DND-41 (cell line): ENCODE measurements around the gene VIM.

ENCODE experiments used
- ATAC-seq: fragments of 200-7000 bp; cut with Tn5 transposase; 3 replicates; pipeline ENCODE4 v1.9.1; 2021; ENCODE audit warnings: low read depth; ENCODE audit not compliant: insufficient read depth
- DNase-seq: peaks from one replicate; pipeline ENCODE4 v3.0.0-alpha.2; 2020
- H2AFZ ChIP-seq: 2 replicates; pipeline ENCODE4 v1.6.0; 2012; ENCODE audit warnings: low read depth, low read length
- H3K27ac ChIP-seq: 2 replicates; pipeline ENCODE4 v1.5.1; 2012; ENCODE audit warnings: low read length, inconsistent platforms
- H3K27me3 ChIP-seq: fragments of 200-600 bp; sonication (generic); 2 replicates; pipeline ENCODE4 v1.6.0; 2012; ENCODE audit warnings: low read length, mild to moderate bottlenecking, inconsistent platforms; ENCODE audit not compliant: insufficient read depth, poor library complexity
- H3K36me3 ChIP-seq: 2 replicates; pipeline ENCODE4 v1.5.1; 2012; ENCODE audit warnings: low read length, inconsistent platforms; ENCODE audit not compliant: insufficient read depth
- H3K4me1 ChIP-seq: 2 replicates; pipeline ENCODE4 v1.5.1; 2012; ENCODE audit warnings: mild to moderate bottlenecking, low read length; ENCODE audit not compliant: insufficient read depth
- H3K4me2 ChIP-seq: 2 replicates; pipeline ENCODE4 v1.6.0; 2012; ENCODE audit warnings: mild to moderate bottlenecking, moderate library complexity, low read length, inconsistent platforms; ENCODE audit not compliant: insufficient read depth
- H3K4me3 ChIP-seq, 2 experiments: fragments of 200-600 bp in 1 of 2; shearing (Covaris generic) in 1 of 2; 2 replicates each; pipeline ENCODE4 v1.5.1; 2012 to 2016; ENCODE audit warnings: inconsistent platforms in 2 of 2, low read length in 2 of 2, mild to moderate bottlenecking in 2 of 2, low read depth in 1 of 2, moderate library complexity in 1 of 2
- H3K79me2 ChIP-seq: 2 replicates; pipeline ENCODE4 v1.6.0; 2012; ENCODE audit warnings: low read length, inconsistent platforms; ENCODE audit not compliant: insufficient read depth
- H3K9ac ChIP-seq: 2 replicates; pipeline ENCODE4 v1.6.0; 2012; ENCODE audit warnings: low read depth, mild to moderate bottlenecking, inconsistent platforms, low read length, moderate library complexity
- H3K9me3 ChIP-seq: 2 replicates; pipeline ENCODE4 v1.5.1; 2012; ENCODE audit warnings: low read length, moderate library complexity, mild to moderate bottlenecking, inconsistent platforms; ENCODE audit not compliant: insufficient read depth, severe bottlenecking
- H4K20me1 ChIP-seq: 2 replicates; pipeline ENCODE4 v1.6.0; 2012; ENCODE audit warnings: low read length; ENCODE audit not compliant: insufficient read depth
- EZH2 ChIP-seq: IDR thresholded peaks from 3 replicates; pipeline ENCODE4 v1.6.1; 2012; ENCODE audit warnings: borderline replicate concordance, low read depth, mild to moderate bottlenecking, moderate library complexity, low read length, inconsistent platforms; ENCODE audit not compliant: severe bottlenecking
- TF ChIP-seq, protein P1 (sequence below): IDR thresholded peaks from 2 replicates; pipeline ENCODE4 v1.5.1; 2012; ENCODE audit warnings: borderline replicate concordance, low read length, moderate library complexity, mild to moderate bottlenecking; ENCODE audit not compliant: poor library complexity, severe bottlenecking; ENCODE audit errors: extremely low read depth

The VIM gene

DNA sequence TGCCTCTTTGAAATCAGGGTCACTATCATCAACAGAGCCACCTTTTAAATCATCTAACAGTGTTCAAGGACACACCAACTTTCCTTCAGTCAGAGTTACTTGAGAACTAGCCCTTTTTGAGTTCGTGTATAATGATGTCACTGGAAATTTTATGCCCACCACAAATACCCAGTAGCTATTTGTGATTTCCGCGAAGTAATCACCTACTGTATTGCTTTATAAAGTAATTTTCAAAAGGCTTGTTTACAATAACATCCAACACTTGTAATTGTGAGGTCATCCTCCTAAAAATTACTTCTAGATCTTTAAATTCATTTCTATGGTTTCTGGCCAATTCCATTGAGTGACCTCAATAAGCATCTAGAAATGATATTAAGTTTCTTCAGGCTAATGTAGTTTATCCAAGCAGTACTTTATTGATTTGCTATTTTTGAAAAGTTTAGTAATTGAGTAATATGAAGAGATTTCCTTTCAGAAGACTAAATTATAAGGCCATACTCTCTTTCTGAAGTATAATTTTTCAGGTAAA is 39.3 kb upstream of the VIM start:
- TF ChIP-seq EZH2 = no peak
- TF ChIP-seq, protein P1, sequence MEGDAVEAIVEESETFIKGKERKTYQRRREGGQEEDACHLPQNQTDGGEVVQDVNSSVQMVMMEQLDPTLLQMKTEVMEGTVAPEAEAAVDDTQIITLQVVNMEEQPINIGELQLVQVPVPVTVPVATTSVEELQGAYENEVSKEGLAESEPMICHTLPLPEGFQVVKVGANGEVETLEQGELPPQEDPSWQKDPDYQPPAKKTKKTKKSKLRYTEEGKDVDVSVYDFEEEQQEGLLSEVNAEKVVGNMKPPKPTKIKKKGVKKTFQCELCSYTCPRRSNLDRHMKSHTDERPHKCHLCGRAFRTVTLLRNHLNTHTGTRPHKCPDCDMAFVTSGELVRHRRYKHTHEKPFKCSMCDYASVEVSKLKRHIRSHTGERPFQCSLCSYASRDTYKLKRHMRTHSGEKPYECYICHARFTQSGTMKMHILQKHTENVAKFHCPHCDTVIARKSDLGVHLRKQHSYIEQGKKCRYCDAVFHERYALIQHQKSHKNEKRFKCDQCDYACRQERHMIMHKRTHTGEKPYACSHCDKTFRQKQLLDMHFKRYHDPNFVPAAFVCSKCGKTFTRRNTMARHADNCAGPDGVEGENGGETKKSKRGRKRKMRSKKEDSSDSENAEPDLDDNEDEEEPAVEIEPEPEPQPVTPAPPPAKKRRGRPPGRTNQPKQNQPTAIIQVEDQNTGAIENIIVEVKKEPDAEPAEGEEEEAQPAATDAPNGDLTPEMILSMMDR = no peak
- Histone ChIP-seq H4K20me1 (0 out of 2 replicates have a peak, but pooled peaks cover 11% of the 10 kb centered on the region), H3K36me3 (no peaks in the 10 kb centered on the region; the same call in 1 of the 2 replicates), H2AFZ (no peak overlapping the region), H3K9ac (no peak overlapping the region), H3K4me3 (no peak overlapping the region), H3K9me3 (no peaks in the 10 kb centered on the region), H3K27ac (no peak overlapping the region), H3K79me2 (peaks cover 27% of the 10 kb centered on the region; the same call in 1 of the 2 replicates), H3K4me1 (no peaks in the 10 kb centered on the region), H3K4me2 (no peak overlapping the region), H3K27me3 (no peaks in the 10 kb centered on the region)
- ATAC-seq (no peak), DNase-seq (no peak)

DNA sequence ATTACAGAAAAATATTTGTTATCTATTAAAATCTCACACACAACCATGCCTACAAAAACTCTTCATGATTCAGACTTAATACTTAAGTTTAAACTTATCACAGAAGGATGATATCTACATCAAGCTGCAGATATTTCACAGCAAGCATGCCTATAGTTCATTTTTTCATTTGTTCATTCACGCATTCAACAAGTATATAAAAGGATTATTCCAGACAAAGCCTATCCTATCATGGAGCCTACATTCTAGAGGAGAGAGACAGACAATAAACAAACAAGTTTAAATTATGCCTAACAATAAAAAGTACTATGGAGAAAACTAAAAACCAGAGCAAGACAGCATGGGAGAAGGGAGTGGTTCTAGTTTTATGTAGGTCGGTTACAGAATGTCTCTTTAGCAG is 37.4 kb upstream of the VIM start:
- Histone ChIP-seq H3K79me2 (peaks cover 39% of the 10 kb centered on the region), H3K9me3 (no peaks in the 10 kb centered on the region)
- TF ChIP-seq, protein P1 = no peak
- TF ChIP-seq EZH2 = no peak

DNA sequence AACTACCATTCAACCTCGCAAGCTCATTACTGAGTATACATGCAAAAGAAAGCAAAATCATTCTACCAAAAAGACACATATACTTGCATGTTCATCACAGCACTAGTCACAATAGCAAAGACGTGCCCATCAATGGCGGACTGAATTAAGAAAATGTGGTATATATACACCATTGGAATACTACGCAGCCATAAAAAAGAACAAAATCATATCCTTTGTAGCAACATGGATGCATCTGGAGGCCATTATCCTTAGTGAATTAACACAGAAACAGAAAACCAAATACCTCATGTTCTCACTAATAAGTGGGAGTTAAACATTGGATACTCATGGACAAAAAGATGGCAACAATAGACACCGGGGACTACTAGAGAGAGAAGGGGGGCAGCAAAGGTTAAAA is 33.0 kb upstream of the VIM start:
- no peak for DNase-seq
- TF ChIP-seq, protein P1 = no peak
- no peak for TF ChIP-seq EZH2
- Histone ChIP-seq H3K9me3 (no peaks in the 10 kb centered on the region), H3K4me3 (no peak overlapping the region), H3K9ac (no peak overlapping the region), H3K27me3 (no peaks in the 10 kb centered on the region), H3K27ac (no peak overlapping the region), H3K4me2 (no peak overlapping the region), H3K79me2 (peaks cover 53% of the 10 kb centered on the region), H2AFZ (no peak overlapping the region), H4K20me1 (peaks cover 11% of the 10 kb centered on the region; the same call in 1 of the 2 replicates), H3K36me3 (no peaks in the 10 kb centered on the region; the same call in 1 of the 2 replicates), H3K4me1 (peaks cover 11% of the 10 kb centered on the region)
- no peak for ATAC-seq

More for the DNA sequence above, 37.4 kb upstream of the VIM start:
- H3K27ac ChIP-seq = no peak overlapping the region
- no peaks in the 10 kb centered on the region for H3K4me1 ChIP-seq
- no peaks in the 10 kb centered on the region for H3K27me3 ChIP-seq
- no peak overlapping the region for H3K4me3 ChIP-seq
- no peak overlapping the region for H2AFZ ChIP-seq
- ATAC-seq (no peak), DNase-seq (no peak)
- peaks cover 11% of the 10 kb centered on the region; the same call in 1 of the 2 replicates for H4K20me1 ChIP-seq
- no peaks in the 10 kb centered on the region; the same call in 1 of the 2 replicates for H3K36me3 ChIP-seq
- H3K4me2 ChIP-seq = no peak overlapping the region
- H3K9ac ChIP-seq = no peak overlapping the region

DNA sequence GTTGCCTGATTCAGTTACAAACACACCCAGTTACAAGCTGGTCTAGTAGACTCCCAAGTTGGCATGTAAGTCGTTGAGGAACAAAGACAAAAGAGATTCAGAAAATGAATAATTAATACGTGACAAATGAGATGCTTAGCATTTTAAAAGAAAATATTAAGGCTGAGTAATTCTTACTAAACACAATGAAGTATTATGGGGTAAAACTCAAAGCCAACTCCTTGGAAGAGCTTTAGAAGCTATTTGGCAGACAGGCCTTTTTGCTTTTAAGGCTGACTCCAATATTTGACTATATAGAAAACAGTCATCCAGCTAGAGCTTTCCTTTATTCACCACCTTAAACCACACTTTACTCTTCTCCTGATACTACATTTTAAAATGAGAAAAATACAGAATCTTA is 32.0 kb upstream of the VIM start:
- ATAC-seq (no peak), DNase-seq (no peak)
- Histone ChIP-seq H4K20me1 (peaks cover 11% of the 10 kb centered on the region; the same call in 1 of the 2 replicates), H3K27ac (no peak overlapping the region), H3K27me3 (no peaks in the 10 kb centered on the region), H3K36me3 (no peaks in the 10 kb centered on the region; the same call in 1 of the 2 replicates), H3K79me2 (peaks cover 60% of the 10 kb centered on the region), H2AFZ (no peak overlapping the region), H3K4me3 (no peak overlapping the region), H3K9me3 (no peaks in the 10 kb centered on the region), H3K4me2 (no peak overlapping the region), H3K9ac (no peak overlapping the region), H3K4me1 (peaks cover 20% of the 10 kb centered on the region)
- TF ChIP-seq EZH2 = no peak
- TF ChIP-seq, protein P1 = no peak
